GM21360 (cell line): ENCODE data around the gene DCAF5.

Experiments used
- ATAC-seq: cut with Tn5 transposase; IDR thresholded peaks from one replicate; pipeline ENCODE4 v1.9.1; 2021; ENCODE audit warnings: mild to moderate bottlenecking, moderate library complexity; ENCODE audit not compliant: unreplicated experiment

Gene DCAF5

GRCh38 chr14:69149461-69150244, 3.3 kb downstream of the DCAF5 start:
- ATAC-seq, result no peak

- no peak for ATAC-seq
Observed at GRCh38 chr14:69142101-69142500, 10.8 kb downstream of the DCAF5 start.

- no peak for ATAC-seq
Observed at GRCh38 chr14:69141550-69141949, 11.4 kb downstream of the DCAF5 start.

GRCh38 chr14:69139743-69140142, 13.2 kb downstream of the DCAF5 start:
- ATAC-seq, result no peak

GRCh38 chr14:69137843-69138535, 14.9 kb downstream of the DCAF5 start:
- peak; percentile 69 for ATAC-seq

GRCh38 chr14:69137416-69137815, 15.5 kb downstream of the DCAF5 start:
- ATAC-seq, result peak; percentile 42

- no peak for ATAC-seq
Observed at GRCh38 chr14:69135133-69135532, 17.8 kb downstream of the DCAF5 start.

GRCh38 chr14:69133206-69134125, 19.5 kb downstream of the DCAF5 start:
- no peak for ATAC-seq

GRCh38 chr14:69132513-69133181, 20.3 kb downstream of the DCAF5 start:
- no peak for ATAC-seq

- no peak for ATAC-seq
Observed at GRCh38 chr14:69131176-69131575, 21.7 kb downstream of the DCAF5 start.

- peak; percentile 46 for ATAC-seq
Observed at GRCh38 chr14:69129264-69129880, 23.5 kb downstream of the DCAF5 start.

GRCh38 chr14:69118305-69118704, 34.6 kb downstream of the DCAF5 start:
- ATAC-seq, result no peak

GRCh38 chr14:69117020-69117767, 35.7 kb downstream of the DCAF5 start:
- ATAC-seq, result no peak

GRCh38 chr14:69115407-69116185, 37.3 kb downstream of the DCAF5 start:
- no peak for ATAC-seq

GRCh38 chr14:69114763-69115162, 38.2 kb downstream of the DCAF5 start:
- no peak for ATAC-seq

GRCh38 chr14:69108358-69108757, 44.6 kb downstream of the DCAF5 start:
- no peak for ATAC-seq

- ATAC-seq, result no peak
Observed at GRCh38 chr14:69107407-69108003, 45.4 kb downstream of the DCAF5 start.

GRCh38 chr14:69106451-69106850, 46.5 kb downstream of the DCAF5 start:
- ATAC-seq, result no peak
